ENCODE results near the gene CAPN1. TPM values are rescaled to one million over a fixed set of nuclear protein-coding genes. Genes with fewer than 3 reads are reported as not detected.

The CAPN1 gene
- total RNA-seq, 2 experiments from 2014 or later, result 80.3 to 83.2 TPM

DNA sequence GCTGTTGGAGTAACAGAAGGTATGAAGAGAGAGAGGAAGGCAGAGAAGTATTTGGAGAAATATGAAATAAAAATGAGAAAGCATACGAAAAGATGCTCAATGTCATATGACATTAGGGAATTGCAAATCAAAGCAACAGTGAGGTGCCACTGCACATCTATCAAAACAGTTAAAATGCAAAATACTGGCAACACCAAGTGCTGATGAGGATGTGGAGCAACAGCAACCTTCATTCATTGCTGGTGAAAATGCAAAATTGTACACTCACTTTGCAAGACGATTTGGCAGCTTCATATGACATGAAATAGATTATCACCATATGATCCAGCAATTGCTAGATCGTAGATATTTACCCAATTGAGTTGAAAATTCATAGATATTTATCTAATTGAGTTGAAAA is 21.1 kb upstream of the CAPN1 start:
- no peaks in the 10 kb centered on the region for H3K9me3 Mint-ChIP-seq
- CTCF ChIA-PET, result no interaction called here

DNA sequence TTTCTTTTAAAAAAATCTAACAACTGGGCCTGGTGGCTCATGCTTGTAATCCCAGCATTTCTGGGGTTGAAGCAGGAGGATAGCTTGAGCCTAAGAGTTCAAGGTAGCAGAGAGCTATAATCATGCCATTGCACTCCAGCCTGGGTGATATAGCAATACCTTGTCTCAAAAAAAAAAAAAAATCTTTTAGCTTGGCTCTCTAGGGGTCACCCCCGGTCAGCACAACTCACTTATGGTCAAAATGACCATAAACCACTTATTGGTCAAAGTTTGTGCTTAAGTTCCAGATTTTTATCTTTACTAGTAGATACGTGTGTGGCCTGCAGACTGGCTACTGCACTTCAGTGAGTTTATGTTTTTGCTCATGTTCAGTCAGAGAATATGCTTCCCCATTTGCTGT is 18.0 kb upstream of the CAPN1 start:
- H3K9me3 Mint-ChIP-seq, result no peaks in the 10 kb centered on the region
- ATAC-seq (ENCODE audit: poor library complexity), result no peak
- Histone ChIP-seq H3K4me1 (ENCODE audit: insufficient read depth, low read length) (no peaks in the 10 kb centered on the region), H3K27me3 (ENCODE audit: control insufficient read depth in 1 of 2, insufficient read depth in 2 of 2, low read length in 2 of 2) (no peaks in the 10 kb centered on the region), H3K27ac (ENCODE audit: low read depth in 1 of 2, low read length in 2 of 2) (no peak overlapping the region), H3K9me3 (ENCODE audit: control insufficient read depth in 1 of 2, insufficient read depth in 1 of 2, low read length in 2 of 2) (no peaks in the 10 kb centered on the region), H3K36me3 (ENCODE audit: insufficient read depth, low read length) (no peaks in the 10 kb centered on the region), H3K4me3 (ENCODE audit: low read length) (no peak overlapping the region)
- peaks cover 4% of the 10 kb centered on the region for H3K27me3 Mint-ChIP-seq
- no peak overlapping the region for H3K4me3 Mint-ChIP-seq
- no peaks in the 10 kb centered on the region for H3K4me1 Mint-ChIP-seq (ENCODE audit: low read depth)
- no peak for DNase-seq
- TF ChIP-seq, protein P1, sequence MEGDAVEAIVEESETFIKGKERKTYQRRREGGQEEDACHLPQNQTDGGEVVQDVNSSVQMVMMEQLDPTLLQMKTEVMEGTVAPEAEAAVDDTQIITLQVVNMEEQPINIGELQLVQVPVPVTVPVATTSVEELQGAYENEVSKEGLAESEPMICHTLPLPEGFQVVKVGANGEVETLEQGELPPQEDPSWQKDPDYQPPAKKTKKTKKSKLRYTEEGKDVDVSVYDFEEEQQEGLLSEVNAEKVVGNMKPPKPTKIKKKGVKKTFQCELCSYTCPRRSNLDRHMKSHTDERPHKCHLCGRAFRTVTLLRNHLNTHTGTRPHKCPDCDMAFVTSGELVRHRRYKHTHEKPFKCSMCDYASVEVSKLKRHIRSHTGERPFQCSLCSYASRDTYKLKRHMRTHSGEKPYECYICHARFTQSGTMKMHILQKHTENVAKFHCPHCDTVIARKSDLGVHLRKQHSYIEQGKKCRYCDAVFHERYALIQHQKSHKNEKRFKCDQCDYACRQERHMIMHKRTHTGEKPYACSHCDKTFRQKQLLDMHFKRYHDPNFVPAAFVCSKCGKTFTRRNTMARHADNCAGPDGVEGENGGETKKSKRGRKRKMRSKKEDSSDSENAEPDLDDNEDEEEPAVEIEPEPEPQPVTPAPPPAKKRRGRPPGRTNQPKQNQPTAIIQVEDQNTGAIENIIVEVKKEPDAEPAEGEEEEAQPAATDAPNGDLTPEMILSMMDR (IDR thresholded peaks at IDR 0.05), result no peak
- ChIA-PET CTCF (no interaction called here), POLR2A (no interaction called here)
- intact Hi-C loops (cut with DNase I, micrococcal nuclease), result no loop called here
- H3K36me3 Mint-ChIP-seq (ENCODE audit: low read depth), result no peaks in the 10 kb centered on the region
- no peak overlapping the region for H3K27ac Mint-ChIP-seq

More for the DNA sequence above, 21.1 kb upstream of the CAPN1 start:
- Mint-ChIP-seq H3K4me3 (no peak overlapping the region), H3K27me3 (peaks cover 4% of the 10 kb centered on the region), H3K36me3 (ENCODE audit: low read depth) (no peaks in the 10 kb centered on the region), H3K4me1 (ENCODE audit: low read depth) (no peaks in the 10 kb centered on the region), H3K27ac (no peak overlapping the region)
- DNase-seq (no peak), ATAC-seq (ENCODE audit: poor library complexity) (no peak)
- H3K36me3 ChIP-seq (ENCODE audit: insufficient read depth, low read length), result no peaks in the 10 kb centered on the region
- no peaks in the 10 kb centered on the region for H3K9me3 ChIP-seq (ENCODE audit: control insufficient read depth in 1 of 2, insufficient read depth in 1 of 2, low read length in 2 of 2)
- no peak overlapping the region for H3K27ac ChIP-seq (ENCODE audit: low read depth in 1 of 2, low read length in 2 of 2)
- TF ChIP-seq, protein P1 (IDR thresholded peaks at IDR 0.05), result no peak
- intact Hi-C loops (cut with DNase I, micrococcal nuclease), result no loop called here
- no peak overlapping the region for H3K4me3 ChIP-seq (ENCODE audit: low read length)
- H3K27me3 ChIP-seq (ENCODE audit: control insufficient read depth in 1 of 2, insufficient read depth in 2 of 2, low read length in 2 of 2), result no peaks in the 10 kb centered on the region
- no peaks in the 10 kb centered on the region for H3K4me1 ChIP-seq (ENCODE audit: insufficient read depth, low read length)
- POLR2A ChIA-PET, result no interaction called here

GRCh38 chr11:65165410-65166317 is 16.1 kb upstream of the CAPN1 start:
- no peak overlapping the region for H3K27ac ChIP-seq (ENCODE audit: low read depth in 1 of 2, low read length in 2 of 2)
- Mint-ChIP-seq H3K9me3 (no peaks in the 10 kb centered on the region), H3K27ac (no peak overlapping the region), H3K4me1 (ENCODE audit: low read depth) (no peaks in the 10 kb centered on the region), H3K27me3 (peaks cover 4% of the 10 kb centered on the region), H3K36me3 (ENCODE audit: low read depth) (no peaks in the 10 kb centered on the region), H3K4me3 (no peak overlapping the region)
- ATAC-seq (ENCODE audit: poor library complexity), result no peak
- H3K9me3 ChIP-seq (ENCODE audit: control insufficient read depth in 1 of 2, insufficient read depth in 1 of 2, low read length in 2 of 2), result no peaks in the 10 kb centered on the region
- POLR2A ChIA-PET, result no interaction called here
- H3K4me3 ChIP-seq (ENCODE audit: low read length), result no peak overlapping the region
- H3K36me3 ChIP-seq (ENCODE audit: insufficient read depth, low read length), result no peaks in the 10 kb centered on the region
- intact Hi-C loops (cut with DNase I, micrococcal nuclease), result no loop called here
- peaks cover 9% of the 10 kb centered on the region for H3K4me1 ChIP-seq (ENCODE audit: insufficient read depth, low read length)
- TF ChIP-seq, protein P1 (IDR thresholded peaks at IDR 0.05), result no peak
- no peak for DNase-seq
- H3K27me3 ChIP-seq (ENCODE audit: control insufficient read depth in 1 of 2, insufficient read depth in 2 of 2, low read length in 2 of 2), result no peaks in the 10 kb centered on the region
- CTCF ChIA-PET, result no interaction called here
